T1000 (cell line): ENCODE results near the gene MYH6.
A peak's percentile ranks its signal among the peaks of the same experiment; 100 is the strongest.

Experiments
- DNase-seq: peaks from one replicate; lab custom pipeline; 2025; ENCODE audit warnings: mixed read lengths; lab: John Stamatoyannopoulos, UW

MYH6 gene

DNA sequence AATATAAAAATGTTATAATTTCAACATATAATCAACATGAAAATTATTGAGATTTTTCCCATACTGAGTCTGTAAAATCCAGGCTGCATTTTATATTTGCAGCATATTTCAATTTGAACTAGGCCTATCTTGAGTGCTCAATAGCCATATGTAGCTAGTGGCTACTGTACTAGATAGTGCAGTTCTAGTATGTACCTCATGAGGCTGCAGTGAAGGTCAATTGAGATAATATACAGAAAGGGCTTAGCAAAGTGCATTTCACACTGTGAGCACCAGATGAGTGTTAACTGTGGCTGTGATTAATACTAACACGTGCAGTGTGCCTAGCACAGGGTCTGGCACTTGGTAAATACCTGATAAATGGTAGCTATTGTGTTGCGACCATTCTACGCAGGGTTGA lies 50.0 kb downstream of the MYH6 start:
- no peak for DNase-seq

- DNase-seq = no peak
These were observed 50.8 kb downstream of the MYH6 start for GRCh38 chr14:23357261-23357660.

- DNase-seq = no peak
These were observed 51.4 kb downstream of the MYH6 start for GRCh38 chr14:23356662-23357061.

GRCh38 chr14:23355871-23356435 lies 52.1 kb downstream of the MYH6 start:
- no peak for DNase-seq

DNA sequence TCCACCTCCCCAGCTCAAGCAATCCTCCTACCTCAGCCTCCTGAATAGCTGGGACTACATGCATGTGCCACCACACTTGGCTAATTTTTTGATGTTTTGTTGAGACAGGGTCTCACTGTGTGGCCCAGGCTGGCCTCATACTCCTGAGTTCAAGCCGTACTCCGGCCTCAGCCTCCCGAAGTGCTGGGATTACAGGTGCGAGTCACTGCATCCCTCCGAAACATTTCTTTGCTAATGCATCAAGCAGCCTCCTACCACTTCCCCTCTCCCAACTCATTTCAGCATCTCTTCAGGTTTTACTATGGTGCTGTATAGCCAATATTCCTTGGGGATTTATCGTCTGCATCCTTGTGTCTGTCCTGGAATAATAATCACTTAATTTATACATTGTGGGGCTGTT lies 53.1 kb downstream of the MYH6 start:
- DNase-seq = no peak

GRCh38 chr14:23353433-23353780 lies 54.7 kb downstream of the MYH6 start:
- DNase-seq = no peak

DNA sequence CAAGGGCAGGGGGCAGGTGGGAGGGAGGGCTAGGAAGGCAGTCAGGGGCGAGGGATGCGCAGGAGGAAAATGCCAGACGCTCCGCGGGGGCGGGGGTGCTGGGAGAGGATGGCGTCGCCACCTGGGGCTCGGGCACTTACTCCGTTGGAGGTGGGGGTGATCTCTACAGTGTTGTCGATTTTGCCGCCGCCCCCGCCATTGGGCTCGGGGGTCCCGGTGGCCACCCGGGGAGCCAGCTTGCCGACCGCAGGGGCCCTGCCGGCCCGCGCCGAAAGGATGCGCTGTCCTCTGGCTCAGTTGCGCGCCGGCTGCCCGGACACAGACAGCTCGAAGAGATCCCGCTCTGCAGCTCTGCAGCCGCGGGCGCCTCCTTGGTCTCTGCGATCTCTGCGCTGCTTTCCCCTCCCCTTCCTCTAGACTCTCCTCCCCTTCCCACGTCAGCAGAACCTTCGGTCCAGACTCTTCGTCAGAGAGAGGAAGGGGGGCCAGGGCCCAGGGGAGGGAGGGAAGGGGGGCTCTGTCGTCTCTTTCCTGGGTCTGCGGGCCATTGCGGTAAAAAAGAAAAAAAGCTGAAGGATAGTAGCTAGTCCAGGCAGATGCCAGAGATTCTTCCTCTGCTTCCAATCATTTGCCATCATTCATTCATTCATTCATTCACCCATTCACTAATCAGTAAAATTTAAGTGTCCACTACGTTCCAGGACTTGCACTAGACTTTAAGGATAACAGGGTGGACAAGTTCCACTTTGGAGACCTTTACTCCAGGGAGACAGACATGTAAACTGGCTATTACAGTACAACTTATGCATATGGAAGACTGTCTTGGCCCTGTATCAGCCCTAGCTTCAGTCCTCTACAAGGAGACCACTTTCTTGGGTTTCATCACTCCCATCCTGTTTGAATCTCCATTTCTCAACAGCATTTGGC lies 55.3 kb downstream of the MYH6 start, which contains the start of gene SLC22A17:
Gene SLC22A17 (minus strand): TSS at position 382 of the 927 bp plus-strand sequence.
- peak; percentile 68 for DNase-seq

DNA sequence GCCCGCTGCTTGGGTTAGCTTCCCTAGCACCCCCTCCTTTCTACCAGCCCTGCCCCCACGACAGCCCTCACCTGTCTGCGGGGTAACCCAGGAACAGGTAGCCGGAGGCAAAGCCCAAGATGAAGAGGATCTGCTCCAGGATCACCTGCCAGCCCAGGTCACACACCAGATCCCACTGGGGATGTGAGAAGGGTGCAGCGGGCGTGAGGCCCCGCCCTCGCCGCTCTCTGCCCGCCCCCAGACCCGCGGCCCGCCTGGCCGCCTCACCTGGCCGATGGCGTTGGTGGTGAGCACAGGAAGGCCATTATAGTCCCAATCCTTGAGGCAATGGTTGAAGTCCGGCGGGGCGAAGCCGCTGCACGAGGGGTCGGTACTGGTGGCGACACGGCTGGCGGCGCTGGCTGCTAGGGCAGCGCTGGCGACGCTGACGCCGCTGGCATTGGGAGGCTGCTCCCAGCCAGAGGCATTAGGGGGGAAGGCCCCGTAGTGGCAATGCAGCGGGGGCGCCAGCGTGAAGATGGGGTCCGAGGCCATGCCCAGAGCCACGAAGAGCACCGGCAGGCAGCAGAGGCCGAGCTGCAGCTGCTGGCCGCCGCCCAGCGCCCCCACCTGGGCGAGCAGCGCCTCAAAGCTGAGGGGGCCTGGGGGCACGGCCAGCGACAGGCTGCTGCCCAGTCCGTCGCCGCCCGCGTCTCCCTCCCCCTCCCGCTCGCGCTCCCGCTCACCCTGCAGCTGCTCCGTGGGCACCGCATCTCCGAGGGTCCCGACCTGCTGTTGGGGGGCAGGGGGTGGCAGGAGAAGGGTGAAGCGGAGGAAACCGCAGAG lies 56.2 kb downstream of the MYH6 start:
- DNase-seq = no peak

- DNase-seq = no peak
These were observed 58.8 kb downstream of the MYH6 start for GRCh38 chr14:23349156-23349845.

GRCh38 chr14:23348297-23348655 lies 59.8 kb downstream of the MYH6 start:
- DNase-seq = no peak

GRCh38 chr14:23347406-23348296 lies 60.4 kb downstream of the MYH6 start:
- DNase-seq = no peak

- DNase-seq = no peak
These were observed 61.2 kb downstream of the MYH6 start for GRCh38 chr14:23346693-23347405.

DNA sequence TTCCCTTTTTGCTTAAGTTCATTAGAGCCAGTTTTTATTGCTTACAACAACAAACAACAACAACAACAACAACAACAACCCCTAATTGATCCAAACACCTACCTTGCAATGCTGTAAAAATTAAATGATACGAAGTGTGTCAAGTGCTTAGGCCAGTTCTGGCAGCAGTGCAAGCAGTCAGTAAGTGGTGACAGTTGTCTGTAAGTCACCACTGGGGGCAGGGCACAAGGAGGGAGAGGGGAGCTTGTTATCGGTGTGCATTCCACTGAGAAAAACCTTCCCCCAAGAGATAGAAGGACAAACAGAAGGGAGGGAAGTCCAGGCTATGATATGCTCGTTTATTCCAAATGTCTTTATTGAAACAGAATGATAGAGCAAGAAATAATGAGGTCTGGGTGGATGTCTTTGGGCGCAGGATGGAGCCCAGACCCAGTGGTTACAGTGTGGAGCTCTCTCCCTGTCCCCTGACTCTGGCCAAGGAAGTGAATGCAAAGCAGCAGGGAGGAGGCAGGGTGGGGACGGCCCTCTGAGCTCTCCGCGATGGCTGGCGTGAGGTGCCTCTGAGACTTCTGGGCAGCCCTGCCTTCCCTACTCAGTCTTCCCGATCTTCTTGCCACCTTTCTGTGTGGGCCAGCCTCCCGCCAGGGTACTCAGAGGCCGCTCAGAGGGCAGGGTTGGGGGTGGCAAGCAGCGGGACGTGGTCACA lies 61.9 kb downstream of the MYH6 start:
- DNase-seq = no peak

DNA sequence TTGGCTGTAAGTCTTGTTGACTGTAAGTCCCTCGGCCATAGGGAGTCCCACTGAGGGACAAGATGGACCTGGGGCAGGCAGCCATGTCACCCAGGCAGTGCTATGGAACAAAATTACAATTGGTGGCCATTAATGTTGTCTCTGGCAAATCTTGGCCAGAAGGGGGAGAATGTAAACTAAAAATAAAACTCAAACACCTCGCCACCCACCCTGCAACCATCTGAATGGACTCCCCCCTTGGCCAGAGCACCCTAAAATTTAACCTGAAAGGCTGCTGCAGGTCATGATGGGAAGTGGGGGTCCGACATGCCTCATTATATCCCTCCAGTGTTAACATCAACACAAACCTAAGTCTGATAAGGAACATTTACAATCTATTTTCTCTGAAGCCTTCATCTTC lies 63.6 kb downstream of the MYH6 start:
- no peak for DNase-seq

GRCh38 chr14:23339506-23340268 lies 68.4 kb downstream of the MYH6 start:
- DNase-seq = no peak

DNA sequence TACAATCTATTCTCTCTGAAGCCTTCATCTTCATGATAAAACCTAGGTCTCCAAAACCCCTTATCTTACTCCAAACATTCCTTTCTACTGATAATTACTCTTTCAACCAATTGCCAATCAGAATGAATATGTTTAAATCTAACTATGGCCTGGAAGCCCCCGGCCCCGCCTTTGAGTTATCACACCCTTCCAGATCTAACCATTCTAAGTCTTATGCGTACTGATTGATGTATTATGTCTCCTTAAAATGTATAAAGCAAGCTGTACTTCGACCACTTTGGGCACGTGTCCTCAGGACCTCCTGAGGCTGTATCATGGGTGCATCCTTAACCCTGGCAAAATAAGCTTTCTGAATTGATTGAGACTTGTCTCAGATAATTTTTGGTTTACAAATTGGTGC lies 72.5 kb downstream of the MYH6 start:
- no peak for DNase-seq
